HepG2 (cell line): Measurements from ENCODE around the gene UACA. TPM values are rescaled to one million over a fixed set of nuclear protein-coding genes. Genes with fewer than 3 reads are reported as not detected.
A peak's percentile ranks its signal among the peaks of the same experiment; 100 is the strongest.

ENCODE experiments used
- ATAC-seq: fragments of 200-7000 bp; cut with Tn5 transposase; 3 replicates; pipeline ENCODE4 v1.9.1; 2020; ENCODE audit warnings: mild to moderate bottlenecking, moderate library complexity
- BruUV-seq: library from RNA; stranded (reverse); fragments of 400-500 nt; replicated peaks from 2 replicates; lab custom pipeline; 2021; lab: Mats Ljungman, UMichigan
- CTCF ChIA-PET: fragments of 300-600 bp; formaldehyde crosslinking; extraction: SDS; loops from one replicate; lab custom pipeline; 2021; ENCODE audit warnings: low total read pairs, inconsistent platforms, low intra/inter-chr PET ratio; lab: Yijun Ruan, JAX
- POLR2A ChIA-PET: fragments of 350-600 bp; sonication (Branson Sonifier 250); formaldehyde crosslinking; loops from one replicate; lab custom pipeline; 2020; ENCODE audit warnings: antibody characterized with exemption, inconsistent platforms; lab: Yijun Ruan, JAX
- DNase-seq: peaks from one replicate; pipeline ENCODE4 v3.0.0-alpha.2; 2015; ENCODE audit warnings: low spot score
- FAIRE-seq: peaks from 3 replicates; lab custom pipeline; 2011; peaks lifted over from hg19 to GRCh38; lab: Jason Lieb, UNC
- H2AFZ ChIP-seq: one replicate; pipeline ENCODE4 v1.6.1; 2011; ENCODE audit warnings: low read length, inconsistent platforms
- H3K27ac ChIP-seq: fragments of 300-600 bp; 3 replicates; pipeline ENCODE4 v1.8.0; 2011; ENCODE audit warnings: mixed run types, mild to moderate bottlenecking, mixed read lengths, low read length, inconsistent platforms; ENCODE audit not compliant: insufficient read depth; ENCODE audit errors: extremely low read length
- H3K27me3 ChIP-seq, 2 experiments: fragments of 200-600 bp in 1 of 2; 2 replicates in 1 of 2; 3 replicates in 1 of 2; pipeline versions ENCODE4 v1.6.0 to v1.8.0; 2011; ENCODE audit warnings: low read length in 2 of 2, mild to moderate bottlenecking in 2 of 2, moderate library complexity in 2 of 2, inconsistent platforms in 1 of 2; ENCODE audit not compliant: insufficient read depth in 2 of 2, control insufficient read depth in 1 of 2
- H3K36me3 ChIP-seq, 2 experiments: fragments of 200-600 bp in 1 of 2; replicated peaks in 1 of 2; 2 replicates in 1 of 2; 3 replicates in 1 of 2; pipeline versions ENCODE4 v1.5.1 to v1.8.0; 2011; ENCODE audit warnings: low read length in 2 of 2, inconsistent platforms in 1 of 2; ENCODE audit not compliant: insufficient read depth in 2 of 2, control insufficient read depth in 1 of 2
- H3K4me1 ChIP-seq: 2 replicates; pipeline ENCODE4 v1.5.1; 2012; ENCODE audit warnings: low read length, inconsistent platforms; ENCODE audit not compliant: insufficient read depth
- H3K4me2 ChIP-seq: 2 replicates; pipeline ENCODE4 v1.6.0; 2011; ENCODE audit warnings: low read depth, low read length, inconsistent platforms
- H3K4me3 ChIP-seq, 3 experiments: fragments of 200-600 bp in 1 of 3; sonication (generic), shearing (Covaris generic) in 1 of 3; replicated peaks in 1 of 3; 2 replicates each; pipeline ENCODE4 v1.5.1; 2011 to 2016; ENCODE audit warnings: low read length in 3 of 3, inconsistent platforms in 2 of 3, low read depth in 2 of 3, mild to moderate bottlenecking in 2 of 3, control low read depth in 1 of 3, mixed read lengths in 1 of 3; ENCODE audit not compliant: insufficient read depth in 1 of 3
- H3K79me2 ChIP-seq: one replicate; pipeline ENCODE4 v1.6.1; 2011; ENCODE audit warnings: low read length, inconsistent platforms; ENCODE audit not compliant: insufficient read depth
- H3K9ac ChIP-seq: 2 replicates; pipeline ENCODE4 v1.6.0; 2011; ENCODE audit warnings: mild to moderate bottlenecking, low read depth, low read length, inconsistent platforms; ENCODE audit not compliant: insufficient read depth
- H3K9me3 ChIP-seq: 2 replicates; pipeline ENCODE4 v1.5.1; 2012; ENCODE audit warnings: mild to moderate bottlenecking, low read length
- H4K20me1 ChIP-seq: 2 replicates; pipeline ENCODE4 v1.6.0; 2011; ENCODE audit warnings: inconsistent platforms, mild to moderate bottlenecking, low read length, moderate library complexity; ENCODE audit not compliant: insufficient read depth
- DNMT1 ChIP-seq: sonication (generic); formaldehyde crosslinking; IDR thresholded peaks from 2 replicates; pipeline ENCODE4 v1.5.1; 2020; ENCODE audit warnings: mild to moderate bottlenecking, missing genetic modification reagents
- EP300 ChIP-seq, 3 experiments: sonication (generic) in 1 of 3; formaldehyde crosslinking in 1 of 3; IDR thresholded peaks; 2 replicates each; pipeline versions ENCODE4 v1.5.1 to v1.6.1; 2011 to 2020; ENCODE audit warnings: low read depth in 2 of 3, low read length in 2 of 3, borderline replicate concordance in 1 of 3, improper control_type of control experiment in 1 of 3, mild to moderate bottlenecking in 1 of 3, missing genetic modification reagents in 1 of 3, moderate library complexity in 1 of 3
- FOSL2 ChIP-seq: sonication (generic); formaldehyde crosslinking; IDR thresholded peaks from 2 replicates; pipeline ENCODE4 v1.4.0; 2020; ENCODE audit warnings: missing genetic modification reagents
- HMG20A ChIP-seq: IDR thresholded peaks from 2 replicates; pipeline ENCODE4 v1.6.1; 2016; ENCODE audit warnings: borderline replicate concordance
- SAP130 ChIP-seq: IDR thresholded peaks from 2 replicates; pipeline ENCODE4 v1.6.1; 2016; ENCODE audit warnings: low read depth
- SIX4 ChIP-seq: sonication (generic); formaldehyde crosslinking; IDR thresholded peaks from 2 replicates; pipeline ENCODE4 v1.4.0; 2020; ENCODE audit warnings: missing genetic modification reagents
- ZFP36 ChIP-seq: fragments of 150-350 bp; IDR thresholded peaks from 2 replicates; pipeline ENCODE4 v1.6.1; 2018; ENCODE audit warnings: borderline replicate concordance, low read length, low read depth; ENCODE audit not compliant: partially characterized antibody
- WGBS: methylation state at CpG from one replicate; pipeline ENCODE4 v1.1.6; 2017; ENCODE audit warnings: low lambda C conversion rate; 5-methylcytosine and 5-hydroxymethylcytosine counted together
- in situ Hi-C: cut with HindIII; loops from 2 replicates; pipeline ENCODE4 v1.10.0; 2017; ENCODE audit warnings: low pct_unique_long_range_greater_than_20kb; ENCODE audit not compliant: extremely low pct_ligation_motif_present
- intact Hi-C: fragments of 100-400 bp; cut with micrococcal nuclease; formaldehyde crosslinking; loops from one replicate; pipeline ENCODE4 v1.10.0; 2022; ENCODE audit not compliant: unreplicated experiment
- polyA plus RNA-seq, 8 experiments: library from polyadenylated mRNA; depleted of rRNA in 3 of 8; stranded (reverse) in 7 of 8; unstranded in 1 of 8; fragments of >200 nt; fragmentation: Illumina TruSeq in 4 of 8; extraction: Trizol in 4 of 8; gene quantifications; 2 replicates each; pipeline versions ENCODE4 v1.2.1 to v1.2.3, GENCODE V29; 2011 to 2016; ENCODE audit warnings: low read depth in 4 of 8, missing spikeins in 1 of 8, mixed read lengths in 1 of 8; ENCODE audit not compliant: insufficient read depth in 1 of 8
- total RNA-seq, 5 experiments: library from RNA; depleted of rRNA; stranded (reverse); fragments of >200 nt; fragmentation: Illumina TruSeq; extraction: Trizol; gene quantifications; 2 replicates each; pipeline ENCODE4 v1.2.3, GENCODE V29; 2016; ENCODE audit warnings: low read depth in 1 of 5
- TF ChIP-seq, protein P1 (sequence below), 2 experiments: fragments of 450-650 bp in 1 of 2; sonication (generic) in 1 of 2; formaldehyde crosslinking in 1 of 2; IDR thresholded peaks; 2 replicates each; pipeline versions ENCODE4 v1.6.1 to v1.8.0; 2016 to 2022; ENCODE audit warnings: antibody characterized with exemption in 1 of 2, mild to moderate bottlenecking in 1 of 2, missing genetic modification reagents in 1 of 2

Gene UACA
- total and polyA plus RNA-seq, 2 of the 13 experiments (the other 11 are each of a cell fraction or from before 2014, with no cell fraction given), result 17.8 to 39.2 TPM

DNA sequence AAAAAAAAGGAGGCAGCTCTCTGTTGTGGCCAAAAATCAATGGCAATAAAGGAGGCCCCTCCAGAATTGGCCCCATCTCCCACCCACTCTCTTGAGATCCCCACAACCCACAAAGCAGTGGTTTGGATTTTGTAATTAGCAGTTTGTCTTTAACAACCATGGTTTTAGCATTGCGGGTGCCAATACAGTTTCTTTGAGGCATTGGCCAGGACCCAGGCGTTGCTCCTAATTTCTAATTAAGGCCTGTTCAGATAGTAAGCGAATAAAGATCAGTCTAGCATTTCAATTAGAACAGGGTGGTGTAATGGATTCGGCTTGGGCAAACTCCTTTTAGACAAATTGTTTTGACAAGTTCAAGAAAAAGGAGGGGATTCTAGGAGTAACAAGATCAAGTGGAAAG, 23.6 kb upstream of the UACA start:
- Histone ChIP-seq H3K4me1 (peaks cover 56% of the 10 kb centered on the region), H3K27ac (no peak overlapping the region), H3K4me3 (no peak overlapping the region), H3K79me2 (no peaks in the 10 kb centered on the region), H3K4me2 (no peak overlapping the region), H4K20me1 (no peaks in the 10 kb centered on the region), H3K27me3 (no peaks in the 10 kb centered on the region), H3K9ac (no peak overlapping the region), H2AFZ (no peak overlapping the region), H3K9me3 (no peaks in the 10 kb centered on the region), H3K36me3 (no peaks in the 10 kb centered on the region)
- WGBS, result 95% methylated on average over 4 of the region's 4 CpGs
- BruUV-seq, result no TSS peak
- POLR2A ChIA-PET, result interaction anchor here (0.8 kb wide), 1 partner anchor 92 kb away, joined by 6 read pairs; no protein-coding TSS in a partner anchor
- intact Hi-C loops, result loop anchor here (5.0 kb wide), 1 partner anchor 635 kb away; no protein-coding TSS in a partner anchor
- no peak for TF ChIP-seq SIX4
- DNase-seq (no peak), FAIRE-seq (no peak), ATAC-seq (no peak)
- CTCF ChIA-PET, result no interaction called here
- in situ Hi-C loops, result no loop called here

DNA sequence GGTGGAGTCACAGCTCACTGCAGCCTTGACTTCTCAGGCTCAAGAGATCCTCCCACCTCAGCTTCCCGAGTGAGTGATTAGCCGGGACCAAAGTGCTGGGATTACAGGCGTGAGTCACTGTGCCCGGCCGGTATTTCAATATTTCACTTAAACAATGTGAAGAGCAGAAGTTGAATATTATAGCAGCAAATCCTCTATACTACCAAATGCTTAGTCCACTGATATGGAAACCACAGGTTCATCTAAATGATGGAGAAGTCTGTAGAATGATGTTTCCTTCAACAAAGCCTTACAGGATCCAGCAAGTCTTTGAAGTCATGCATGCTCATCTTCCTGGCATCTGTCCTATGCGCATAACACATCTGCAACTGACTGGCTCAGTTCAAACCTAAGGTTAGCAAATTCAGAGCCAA, 20.3 kb upstream of the UACA start:
- WGBS, result 0% methylated on average over 6 of the region's 6 CpGs
- Histone ChIP-seq H3K4me2 (peak overlapping the region; percentile 36), H3K4me1 (peaks cover 39% of the 10 kb centered on the region), H3K27me3 (no peaks in the 10 kb centered on the region), H3K27ac (no peak overlapping the region), H4K20me1 (no peaks in the 10 kb centered on the region), H3K36me3 (no peaks in the 10 kb centered on the region), H3K9ac (no peak overlapping the region), H2AFZ (no peak overlapping the region), H3K4me3 (no peak overlapping the region), H3K79me2 (no peaks in the 10 kb centered on the region), H3K9me3 (no peaks in the 10 kb centered on the region)
- DNase-seq (peak; percentile 51), FAIRE-seq (no peak), ATAC-seq (peak; percentile 87)
- in situ Hi-C loops, result no loop called here
- ChIA-PET CTCF (no interaction called here), POLR2A (no interaction called here)
- no TSS peak for BruUV-seq
- intact Hi-C loops, result no loop called here
- TF ChIP-seq ZFP36 (no peak), EP300 (IDR thresholded peaks at IDR 0.05; ENCODE audit: low read depth in 2 of 2, low read length in 2 of 2) (0 out of 4 replicates have a peak, but pooled peaks of 1 of the 2 experiments have one; percentile 7), EP300 (CRISPR knock-in tag; IDR thresholded peaks at IDR 0.05; ENCODE audit: borderline replicate concordance) (no peak), HMG20A (CRISPR knock-in tag) (0 out of 2 replicates have a peak, but pooled peaks have one; percentile 7), FOSL2 (CRISPR knock-in tag) (peak; percentile 86), DNMT1 (CRISPR knock-in tag) (no peak), SAP130 (CRISPR knock-in tag) (peak; percentile 31; the same call in 1 of the 2 replicates)
- TF ChIP-seq, protein P1, sequence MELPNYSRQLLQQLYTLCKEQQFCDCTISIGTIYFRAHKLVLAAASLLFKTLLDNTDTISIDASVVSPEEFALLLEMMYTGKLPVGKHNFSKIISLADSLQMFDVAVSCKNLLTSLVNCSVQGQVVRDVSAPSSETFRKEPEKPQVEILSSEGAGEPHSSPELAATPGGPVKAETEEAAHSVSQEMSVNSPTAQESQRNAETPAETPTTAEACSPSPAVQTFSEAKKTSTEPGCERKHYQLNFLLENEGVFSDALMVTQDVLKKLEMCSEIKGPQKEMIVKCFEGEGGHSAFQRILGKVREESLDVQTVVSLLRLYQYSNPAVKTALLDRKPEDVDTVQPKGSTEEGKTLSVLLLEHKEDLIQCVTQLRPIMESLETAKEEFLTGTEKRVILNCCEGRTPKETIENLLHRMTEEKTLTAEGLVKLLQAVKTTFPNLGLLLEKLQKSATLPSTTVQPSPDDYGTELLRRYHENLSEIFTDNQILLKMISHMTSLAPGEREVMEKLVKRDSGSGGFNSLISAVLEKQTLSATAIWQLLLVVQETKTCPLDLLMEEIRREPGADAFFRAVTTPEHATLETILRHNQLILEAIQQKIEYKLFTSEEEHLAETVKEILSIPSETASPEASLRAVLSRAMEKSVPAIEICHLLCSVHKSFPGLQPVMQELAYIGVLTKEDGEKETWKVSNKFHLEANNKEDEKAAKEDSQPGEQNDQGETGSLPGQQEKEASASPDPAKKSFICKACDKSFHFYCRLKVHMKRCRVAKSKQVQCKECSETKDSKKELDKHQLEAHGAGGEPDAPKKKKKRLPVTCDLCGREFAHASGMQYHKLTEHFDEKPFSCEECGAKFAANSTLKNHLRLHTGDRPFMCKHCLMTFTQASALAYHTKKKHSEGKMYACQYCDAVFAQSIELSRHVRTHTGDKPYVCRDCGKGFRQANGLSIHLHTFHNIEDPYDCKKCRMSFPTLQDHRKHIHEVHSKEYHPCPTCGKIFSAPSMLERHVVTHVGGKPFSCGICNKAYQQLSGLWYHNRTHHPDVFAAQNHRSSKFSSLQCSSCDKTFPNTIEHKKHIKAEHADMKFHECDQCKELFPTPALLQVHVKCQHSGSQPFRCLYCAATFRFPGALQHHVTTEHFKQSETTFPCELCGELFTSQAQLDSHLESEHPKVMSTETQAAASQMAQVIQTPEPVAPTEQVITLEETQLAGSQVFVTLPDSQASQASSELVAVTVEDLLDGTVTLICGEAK (IDR thresholded peaks at IDR 0.05), result no peak
- TF ChIP-seq, protein P1 (CRISPR knock-in tag; IDR thresholded peaks at IDR 0.05), result no peak
